MM.1S (cell line): ENCODE results near the gene VAV3.

Experiments
- DNase-seq: peaks from one replicate; pipeline ENCODE4 v3.0.0-alpha.2; 2015
- H2AFZ ChIP-seq: fragments of 300-600 bp; sonication (generic); 2 replicates; pipeline ENCODE4 v1.6.0; 2016; ENCODE audit warnings: antibody characterized with exemption, low read length
- H3F3A ChIP-seq: fragments of 300-600 bp; sonication (generic); 2 replicates; pipeline ENCODE4 v1.6.1; 2016; ENCODE audit warnings: mild to moderate bottlenecking, antibody characterized with exemption, low read length, moderate library complexity, mixed read lengths; ENCODE audit not compliant: insufficient read depth
- H3K27ac ChIP-seq: fragments of 300-600 bp; sonication (generic); 2 replicates; pipeline ENCODE4 v1.5.1; 2016; ENCODE audit warnings: mild to moderate bottlenecking, low read length
- H3K27me3 ChIP-seq: fragments of 300-600 bp; sonication (generic); replicated peaks from 2 replicates; pipeline ENCODE4 v1.6.0; 2016; ENCODE audit warnings: low read length; ENCODE audit not compliant: insufficient read depth
- H3K36me3 ChIP-seq: fragments of 300-600 bp; sonication (generic); replicated peaks from 2 replicates; pipeline ENCODE4 v1.6.1; 2016; ENCODE audit warnings: mild to moderate bottlenecking, low read length, mixed read lengths; ENCODE audit not compliant: insufficient read depth
- H3K4me1 ChIP-seq: fragments of 300-600 bp; sonication (generic); 2 replicates; pipeline ENCODE4 v1.6.1; 2016; ENCODE audit warnings: low read length, mixed read lengths
- H3K4me2 ChIP-seq: fragments of 300-600 bp; sonication (generic); 2 replicates; pipeline ENCODE4 v1.6.0; 2016; ENCODE audit warnings: low read depth, low read length
- H3K4me3 ChIP-seq: fragments of 300-600 bp; sonication (generic); 2 replicates; pipeline ENCODE4 v1.5.1; 2016; ENCODE audit warnings: low read length, mixed read lengths
- H3K79me2 ChIP-seq: fragments of 300-600 bp; sonication (generic); 2 replicates; pipeline ENCODE4 v1.6.1; 2016; ENCODE audit warnings: mixed run types, low read length, mixed read lengths
- H3K9ac ChIP-seq: fragments of 300-600 bp; sonication (generic); 2 replicates; pipeline ENCODE4 v1.6.1; 2016; ENCODE audit warnings: low read length, mixed read lengths
- H3K9me2 ChIP-seq: fragments of 300-600 bp; sonication (generic); replicated peaks from 2 replicates; pipeline ENCODE4 v1.6.1; 2016; ENCODE audit warnings: mild to moderate bottlenecking, low read length, mixed read lengths; ENCODE audit not compliant: insufficient read depth
- H3K9me3 ChIP-seq: fragments of 300-600 bp; sonication (generic); replicated peaks from 2 replicates; pipeline ENCODE4 v1.6.1; 2016; ENCODE audit warnings: mild to moderate bottlenecking, low read length, mixed read lengths; ENCODE audit not compliant: insufficient read depth
- H4K20me1 ChIP-seq: fragments of 300-600 bp; sonication (generic); 2 replicates; pipeline ENCODE4 v1.6.1; 2016; ENCODE audit warnings: mild to moderate bottlenecking, low read length, moderate library complexity, mixed read lengths; ENCODE audit not compliant: insufficient read depth
- CTCF ChIP-seq: fragments of 300-600 bp; sonication (generic); IDR thresholded peaks from 2 replicates; pipeline ENCODE4 v1.5.1; 2016; ENCODE audit warnings: antibody characterized with exemption, low read length, mixed read lengths
- EZH2 ChIP-seq: fragments of 300-600 bp; sonication (generic); optimal IDR thresholded peaks from 2 replicates; pipeline ENCODE3; 2017; ENCODE audit warnings: low read depth, mild to moderate bottlenecking, antibody characterized with exemption, low read length, mixed read lengths
- EZH2phosphoT487 ChIP-seq: fragments of 300-600 bp; sonication (generic); IDR thresholded peaks from 2 replicates; pipeline ENCODE4 v1.6.1; 2018; ENCODE audit warnings: antibody characterized with exemption, low read length

The VAV3 gene

GRCh38 chr1:107897438-107898345 lies 67.3 kb downstream of the VAV3 start:
- no peak overlapping the region for H3K9ac ChIP-seq
- H3K9me3 ChIP-seq = no peaks in the 10 kb centered on the region
- TF ChIP-seq EZH2phosphoT487 = no peak
- H3K4me1 ChIP-seq = no peaks in the 10 kb centered on the region
- no peak for DNase-seq
- no peaks in the 10 kb centered on the region for H3K79me2 ChIP-seq
- H3K4me3 ChIP-seq = no peak overlapping the region
- H3K27ac ChIP-seq = no peak overlapping the region
- H3K36me3 ChIP-seq = no peaks in the 10 kb centered on the region
- no peaks in the 10 kb centered on the region for H3F3A ChIP-seq
- H3K27me3 ChIP-seq = no peaks in the 10 kb centered on the region
- H2AFZ ChIP-seq = no peak overlapping the region
- no peaks in the 10 kb centered on the region for H4K20me1 ChIP-seq
- H3K9me2 ChIP-seq = no peaks in the 10 kb centered on the region
- H3K4me2 ChIP-seq = no peak overlapping the region

GRCh38 chr1:107896936-107897335 lies 68.0 kb downstream of the VAV3 start:
- no peaks in the 10 kb centered on the region for H3K36me3 ChIP-seq
- H3K4me3 ChIP-seq = no peak overlapping the region
- no peaks in the 10 kb centered on the region for H3K9me3 ChIP-seq
- no peaks in the 10 kb centered on the region for H3F3A ChIP-seq
- no peak overlapping the region for H3K27ac ChIP-seq
- H3K27me3 ChIP-seq = no peaks in the 10 kb centered on the region
- no peaks in the 10 kb centered on the region for H3K79me2 ChIP-seq
- H2AFZ ChIP-seq = no peak overlapping the region
- H3K4me2 ChIP-seq = no peak overlapping the region
- H4K20me1 ChIP-seq = no peaks in the 10 kb centered on the region
- no peak for DNase-seq
- H3K9ac ChIP-seq = no peak overlapping the region
- H3K9me2 ChIP-seq = no peaks in the 10 kb centered on the region
- H3K4me1 ChIP-seq = no peaks in the 10 kb centered on the region
- TF ChIP-seq EZH2 = no peak

DNA sequence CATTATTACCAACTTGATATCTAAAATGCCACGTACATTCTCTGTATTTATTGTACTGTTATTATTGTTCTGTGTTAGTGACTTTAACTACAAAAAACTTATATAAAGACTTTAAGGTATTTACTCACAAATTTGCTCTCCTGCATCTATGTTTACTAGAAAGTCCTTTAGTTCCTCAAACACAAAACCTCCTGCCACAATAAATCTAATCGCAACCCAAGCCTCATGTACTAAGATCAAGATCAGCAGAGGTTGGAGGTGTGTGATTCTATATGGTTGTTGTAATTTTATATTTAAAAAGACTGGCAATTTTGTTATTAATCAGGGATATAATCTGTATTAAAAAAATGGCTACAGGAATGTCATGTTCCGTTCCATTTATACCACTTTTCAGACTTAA lies 68.6 kb downstream of the VAV3 start:
- H3K27ac ChIP-seq = no peak overlapping the region
- DNase-seq = no peak
- no peaks in the 10 kb centered on the region for H3K9me2 ChIP-seq
- no peaks in the 10 kb centered on the region for H3K9me3 ChIP-seq
- no peaks in the 10 kb centered on the region for H3K36me3 ChIP-seq
- no peak overlapping the region for H3K4me3 ChIP-seq
- H3F3A ChIP-seq = no peaks in the 10 kb centered on the region
- H4K20me1 ChIP-seq = no peaks in the 10 kb centered on the region
- H3K79me2 ChIP-seq = no peaks in the 10 kb centered on the region
- H2AFZ ChIP-seq = no peak overlapping the region
- H3K9ac ChIP-seq = no peak overlapping the region
- no peaks in the 10 kb centered on the region for H3K27me3 ChIP-seq
- TF ChIP-seq EZH2phosphoT487 (no peak), EZH2 (no peak), CTCF (no peak)
- H3K4me2 ChIP-seq = no peak overlapping the region
- H3K4me1 ChIP-seq = no peaks in the 10 kb centered on the region

DNA sequence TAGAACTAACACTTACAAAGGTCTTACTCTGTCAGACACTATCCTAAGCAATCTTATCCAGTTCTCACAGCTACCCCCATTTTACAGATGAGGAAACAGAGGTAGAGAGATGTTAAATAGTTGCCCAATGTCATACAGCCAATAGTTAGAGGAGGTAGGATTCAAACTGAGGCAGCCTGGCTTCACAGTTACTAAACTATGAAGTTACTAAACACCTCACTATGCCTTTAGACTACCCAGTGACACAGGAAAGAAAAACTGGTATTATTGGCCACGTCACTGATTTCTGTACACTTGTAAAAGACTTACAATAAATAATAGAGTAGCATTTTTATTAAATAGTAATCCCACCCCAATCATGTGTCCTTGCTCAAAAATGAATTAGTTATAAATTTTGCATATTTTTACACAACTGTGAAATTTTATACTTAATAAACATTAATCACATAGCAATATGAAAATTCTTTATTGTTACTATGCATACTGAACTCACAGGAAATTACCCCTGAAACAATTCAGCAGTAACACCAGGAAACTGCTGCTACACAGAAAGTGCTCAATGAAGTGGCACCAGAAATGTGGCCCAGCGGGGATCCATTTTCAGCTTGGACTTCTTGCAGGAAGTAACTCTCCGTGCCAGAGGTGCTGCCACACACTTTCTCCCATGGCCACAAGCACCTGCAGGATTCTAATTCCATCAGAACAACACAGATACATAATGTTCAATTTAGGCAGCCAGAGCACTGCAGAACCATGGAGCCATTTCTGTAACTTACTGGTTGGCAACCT lies 69.4 kb downstream of the VAV3 start:
- H3K4me2 ChIP-seq = no peak overlapping the region
- no peak overlapping the region for H2AFZ ChIP-seq

More for the DNA sequence above, 69.4 kb downstream of the VAV3 start:
- peaks cover 1% of the 10 kb centered on the region; the same call in 1 of the 2 replicates for H3K4me1 ChIP-seq
- no peaks in the 10 kb centered on the region for H3K9me2 ChIP-seq
- TF ChIP-seq CTCF (no peak), EZH2phosphoT487 (no peak), EZH2 (no peak)
- H3K9me3 ChIP-seq = no peaks in the 10 kb centered on the region
- H3K79me2 ChIP-seq = no peaks in the 10 kb centered on the region
- DNase-seq = no peak
- no peak overlapping the region for H3K4me3 ChIP-seq
- no peaks in the 10 kb centered on the region for H3K27me3 ChIP-seq
- H3K36me3 ChIP-seq = no peaks in the 10 kb centered on the region
- H3K9ac ChIP-seq = no peak overlapping the region
- no peak overlapping the region for H3K27ac ChIP-seq
- H4K20me1 ChIP-seq = no peaks in the 10 kb centered on the region
- no peaks in the 10 kb centered on the region for H3F3A ChIP-seq
